ENCODE results near the gene SLC16A10. TPM values are rescaled to one million over a fixed set of nuclear protein-coding genes. Genes with fewer than 3 reads are reported as not detected.
"Not testable (repeated sequence)": the region's sequence is repeated elsewhere in the genome, so short reads cannot be mapped to it uniquely, and the experiment has no call there.

The SLC16A10 gene, protein sequence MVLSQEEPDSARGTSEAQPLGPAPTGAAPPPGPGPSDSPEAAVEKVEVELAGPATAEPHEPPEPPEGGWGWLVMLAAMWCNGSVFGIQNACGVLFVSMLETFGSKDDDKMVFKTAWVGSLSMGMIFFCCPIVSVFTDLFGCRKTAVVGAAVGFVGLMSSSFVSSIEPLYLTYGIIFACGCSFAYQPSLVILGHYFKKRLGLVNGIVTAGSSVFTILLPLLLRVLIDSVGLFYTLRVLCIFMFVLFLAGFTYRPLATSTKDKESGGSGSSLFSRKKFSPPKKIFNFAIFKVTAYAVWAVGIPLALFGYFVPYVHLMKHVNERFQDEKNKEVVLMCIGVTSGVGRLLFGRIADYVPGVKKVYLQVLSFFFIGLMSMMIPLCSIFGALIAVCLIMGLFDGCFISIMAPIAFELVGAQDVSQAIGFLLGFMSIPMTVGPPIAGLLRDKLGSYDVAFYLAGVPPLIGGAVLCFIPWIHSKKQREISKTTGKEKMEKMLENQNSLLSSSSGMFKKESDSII
- total RNA-seq = 30.3 TPM
- long read RNA-seq, partial matches to known transcripts = 0 of 6 reads
- long read RNA-seq, other reads (novel, unspliced or antisense) = 5 of 6 reads

DNA sequence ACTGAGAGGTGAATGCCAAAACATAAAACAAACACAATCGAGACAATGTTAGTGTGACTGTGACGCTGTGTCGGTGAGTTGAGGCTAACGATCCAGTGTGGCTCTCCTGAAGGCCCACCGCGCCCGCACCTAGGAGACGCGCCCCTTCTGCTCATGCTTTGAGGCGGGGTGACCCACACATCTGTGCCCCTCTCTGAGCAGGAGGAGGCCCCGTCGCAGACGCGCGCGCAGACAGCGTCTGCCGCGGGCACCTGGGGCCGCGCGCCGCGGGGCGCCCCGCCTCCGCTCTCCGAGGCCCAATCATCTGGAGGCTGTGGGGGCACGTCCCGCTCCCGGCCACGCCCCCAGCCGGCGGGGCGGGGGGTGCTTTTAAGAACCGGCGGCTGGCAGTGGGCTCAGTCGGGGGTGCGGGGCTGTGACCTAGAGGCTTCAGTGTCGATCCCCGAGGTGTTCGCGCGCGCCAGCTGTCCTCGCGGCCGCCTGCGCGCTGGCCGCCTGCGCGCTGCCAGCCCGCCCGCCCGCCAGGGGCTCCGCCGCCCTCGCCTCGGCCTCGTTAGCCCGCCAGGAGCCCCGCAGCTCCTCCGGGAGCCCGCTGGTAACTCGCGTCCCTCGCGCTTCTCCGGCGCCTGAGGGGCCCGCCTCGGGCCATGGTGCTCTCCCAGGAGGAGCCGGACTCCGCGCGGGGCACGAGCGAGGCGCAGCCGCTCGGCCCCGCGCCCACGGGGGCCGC is at the start of gene SLC16A10:
SLC16A10 (plus strand) TSS at position 398 of the 730 bp plus-strand sequence; CDS start at position 648, 250 bp downstream.
- DNase-seq (ENCODE audit: low spot score) = no peak

DNA sequence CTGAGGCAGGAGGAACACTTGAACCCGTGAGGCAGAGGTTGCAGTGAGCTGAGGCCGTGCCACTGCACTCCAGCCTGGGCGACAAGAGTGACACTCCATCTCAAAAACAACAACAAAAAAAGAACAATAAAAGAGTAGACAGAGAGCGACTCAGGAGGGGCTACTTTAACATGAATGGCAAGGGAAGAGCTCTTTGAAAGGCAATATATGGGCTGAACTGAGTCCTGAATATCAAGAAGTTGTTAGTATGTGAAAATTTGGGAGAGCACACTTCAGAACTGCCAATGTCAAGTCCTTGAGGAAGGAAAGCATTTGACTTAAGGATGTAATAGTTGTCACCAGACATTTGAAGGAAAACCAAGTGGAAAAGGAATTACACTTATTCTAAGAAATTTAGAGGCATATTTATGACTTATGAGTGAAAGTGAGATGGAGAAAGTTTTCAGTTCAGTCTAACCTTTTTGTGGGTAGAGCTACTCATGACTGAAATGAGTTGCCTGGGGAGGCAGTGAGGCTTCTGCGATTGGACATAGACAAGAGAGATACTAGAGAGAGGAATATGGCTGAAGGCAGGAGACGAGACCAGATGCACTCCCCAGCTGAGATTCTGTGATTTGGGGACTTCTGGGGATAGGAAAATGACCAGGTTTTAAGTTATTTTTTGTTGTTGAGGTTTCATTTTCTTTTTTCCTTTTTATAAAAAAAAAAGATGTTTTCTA is 48.6 kb upstream of the SLC16A10 start:
- no peak for DNase-seq (ENCODE audit: low spot score)

DNA sequence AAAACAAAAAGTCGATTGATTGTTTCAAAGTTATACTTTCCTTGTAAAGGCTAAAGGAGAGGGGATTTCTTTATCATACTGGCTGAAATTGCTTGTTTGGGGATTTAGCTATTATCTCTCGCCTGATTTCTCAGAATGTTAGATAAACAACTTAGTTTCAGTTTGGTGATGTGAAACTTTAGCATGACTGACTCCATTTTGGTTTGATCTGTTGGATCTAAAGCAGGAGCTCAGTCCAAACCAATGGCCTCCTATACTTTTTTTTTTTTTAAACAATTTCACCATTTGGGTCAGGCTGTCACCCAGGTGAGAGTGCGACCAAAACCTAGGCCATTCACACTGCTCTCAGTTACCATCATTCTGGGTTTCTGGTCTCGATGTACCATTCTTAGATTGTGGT is 45.4 kb upstream of the SLC16A10 start:
- no peak for DNase-seq (ENCODE audit: low spot score)

DNA sequence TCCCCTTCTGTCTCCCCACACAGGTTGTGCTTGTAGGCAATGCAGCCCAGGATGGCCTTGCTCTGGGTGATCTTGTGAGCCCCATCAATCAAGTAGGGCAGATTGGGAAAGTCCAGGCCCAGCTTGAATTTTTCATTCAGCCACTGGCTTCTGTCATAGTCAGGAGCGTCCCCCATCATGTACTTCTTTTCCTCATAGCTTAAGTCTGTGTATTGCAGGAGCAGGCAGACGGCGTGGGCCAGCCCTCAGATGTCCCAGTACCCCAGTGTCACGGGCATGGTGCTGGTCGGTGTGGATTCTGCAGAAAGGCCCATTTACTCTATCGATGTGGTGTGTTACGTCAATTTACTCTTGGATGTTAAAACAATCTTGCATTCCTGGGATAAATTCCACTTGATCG is 40.1 kb upstream of the SLC16A10 start:
- DNase-seq (ENCODE audit: low spot score) = no peak

DNA sequence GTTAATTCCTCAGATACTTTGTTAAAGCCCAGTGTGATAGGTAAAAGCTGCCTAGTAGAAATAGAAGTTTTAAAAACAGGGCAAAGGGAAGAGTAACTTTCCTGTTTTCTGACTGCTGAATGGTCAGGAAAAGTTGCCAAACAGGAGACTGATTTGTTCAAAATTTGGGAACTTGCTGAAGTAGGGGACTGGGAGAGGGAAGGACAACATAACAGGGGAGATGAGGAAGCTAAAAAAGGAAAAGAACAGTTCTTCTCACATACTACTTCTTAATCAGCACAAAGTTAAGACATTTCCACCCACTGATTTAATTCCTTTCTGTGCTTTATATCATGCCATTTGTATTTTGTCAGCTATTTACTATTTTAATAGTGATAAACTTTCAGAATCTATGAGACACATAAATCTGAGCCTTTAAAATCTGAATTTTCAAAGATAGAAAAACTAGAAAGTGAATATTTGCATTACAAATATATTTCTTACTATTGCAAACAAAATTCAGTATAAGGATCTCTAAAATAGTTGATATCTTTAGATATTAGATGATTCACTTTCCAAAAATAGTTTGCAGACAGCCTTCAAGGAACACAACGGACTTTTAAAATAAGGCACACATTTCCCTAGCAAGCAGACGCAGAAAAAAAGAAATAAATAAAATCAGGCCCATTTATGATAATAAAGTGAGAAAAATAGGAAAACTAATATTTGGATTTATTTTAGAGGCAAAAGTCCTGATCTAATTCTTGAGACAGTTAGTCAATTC is 36.9 kb upstream of the SLC16A10 start:
- no peak for DNase-seq (ENCODE audit: low spot score)

DNA sequence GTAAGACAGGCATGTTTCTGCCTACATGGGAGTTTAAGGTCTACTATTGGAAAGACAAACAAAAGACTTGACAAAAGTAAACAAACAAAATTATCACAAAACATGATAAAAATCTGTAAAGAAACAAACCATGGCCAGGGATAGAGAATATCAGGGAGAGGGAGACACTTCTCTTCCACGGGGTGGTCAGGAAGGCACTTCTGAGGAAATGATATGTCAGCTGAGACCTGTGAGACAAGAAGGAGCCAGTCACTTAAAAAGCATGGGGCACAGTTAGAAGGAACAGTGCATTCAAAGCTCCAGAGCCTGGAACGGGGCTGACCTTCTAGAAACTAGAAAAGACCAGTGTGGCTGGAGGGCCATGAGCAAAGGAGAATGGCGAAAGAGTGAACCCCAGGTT is 35.1 kb upstream of the SLC16A10 start:
- no peak for DNase-seq (ENCODE audit: low spot score)

DNA sequence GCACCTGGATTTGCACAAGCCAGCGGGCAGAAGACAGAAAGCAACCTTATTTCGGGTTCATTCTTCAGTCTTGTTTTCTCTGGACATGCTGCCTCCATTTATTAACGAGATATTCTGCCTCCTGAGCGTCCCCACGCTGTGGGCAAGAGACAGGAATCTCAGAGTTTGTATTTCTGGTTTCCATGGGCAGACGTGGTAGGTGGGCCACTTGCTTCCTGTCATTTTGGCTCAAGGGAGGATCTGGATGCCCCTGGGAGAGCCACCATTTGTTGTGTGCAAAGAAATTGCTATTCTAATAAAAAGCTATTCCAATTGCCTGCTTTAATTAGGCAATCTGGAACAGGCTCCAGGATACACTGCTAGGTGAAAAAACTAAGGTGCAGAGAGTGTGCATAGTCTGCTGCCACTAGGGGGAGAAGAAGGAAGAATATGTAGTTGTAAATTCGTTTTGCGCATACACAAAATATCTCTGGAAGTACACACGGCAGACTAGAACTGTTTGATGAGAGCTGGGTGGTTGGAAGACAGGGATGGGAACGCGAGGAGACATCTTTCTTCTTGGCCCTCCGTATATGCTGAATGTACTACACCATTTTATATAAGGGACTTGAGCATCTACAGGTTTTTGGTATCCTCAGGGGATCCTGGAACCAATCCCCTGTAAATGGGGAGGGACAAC is 30.1 kb upstream of the SLC16A10 start:
- no peak for DNase-seq (ENCODE audit: low spot score)

DNA sequence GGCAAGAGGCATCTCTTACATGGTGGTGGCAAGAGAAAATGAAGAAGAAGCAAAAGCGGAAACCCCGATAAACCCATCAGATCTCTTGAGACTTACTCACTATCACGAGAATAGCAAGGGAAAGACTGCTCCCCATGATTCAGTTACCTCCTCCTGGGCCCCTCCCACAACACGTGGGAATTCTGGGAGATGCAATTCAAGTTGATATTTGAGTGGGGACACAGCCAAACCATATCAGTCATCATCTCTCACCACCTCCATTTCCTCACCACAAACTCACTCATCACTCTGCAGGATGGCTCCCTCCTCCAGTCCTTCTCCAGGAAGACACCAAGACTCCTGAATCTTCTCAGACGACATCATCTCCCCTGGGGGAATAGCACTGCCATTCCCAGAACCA is 25.8 kb upstream of the SLC16A10 start:
- no peak for DNase-seq (ENCODE audit: low spot score)

DNA sequence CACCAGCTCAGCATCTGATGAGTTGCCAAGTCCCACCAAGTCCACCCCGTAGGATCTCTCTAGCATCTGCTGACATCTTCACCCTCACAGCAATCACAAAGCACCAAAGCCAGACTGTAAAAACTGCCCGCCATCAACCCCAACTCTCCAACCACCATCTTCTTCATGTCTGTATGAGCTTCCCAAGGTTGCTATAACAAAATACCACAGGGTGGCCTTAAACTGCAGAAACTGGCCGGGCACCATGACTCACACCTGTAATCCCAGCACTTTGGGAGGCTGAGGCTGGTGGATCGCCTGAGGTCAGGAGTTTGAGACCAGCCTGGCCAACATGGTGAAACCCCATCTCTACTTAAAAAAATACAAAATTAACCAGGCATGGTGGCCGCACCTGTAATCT is 25.3 kb upstream of the SLC16A10 start:
- DNase-seq (ENCODE audit: low spot score) = not testable (repeated sequence)

DNA sequence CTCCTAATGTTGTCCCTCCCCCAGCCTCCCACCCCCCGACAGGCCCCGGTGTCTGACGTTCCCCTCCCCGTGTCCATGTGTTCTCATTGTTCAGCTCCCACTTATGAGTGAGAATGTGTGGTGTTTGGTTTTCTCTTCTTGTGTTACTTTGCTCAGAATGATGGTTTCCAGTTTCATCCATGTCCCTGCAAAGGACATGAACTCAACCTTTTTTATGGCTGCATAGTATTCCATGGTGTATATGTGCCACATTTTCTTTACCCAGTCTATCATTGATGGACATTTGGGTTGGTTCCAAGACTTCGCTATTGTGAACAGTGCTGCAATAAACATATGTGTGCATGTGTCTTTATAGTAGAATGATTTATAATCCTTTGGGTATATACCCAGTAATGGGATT is 24.4 kb upstream of the SLC16A10 start:
- not testable (repeated sequence) for DNase-seq (ENCODE audit: low spot score)

DNA sequence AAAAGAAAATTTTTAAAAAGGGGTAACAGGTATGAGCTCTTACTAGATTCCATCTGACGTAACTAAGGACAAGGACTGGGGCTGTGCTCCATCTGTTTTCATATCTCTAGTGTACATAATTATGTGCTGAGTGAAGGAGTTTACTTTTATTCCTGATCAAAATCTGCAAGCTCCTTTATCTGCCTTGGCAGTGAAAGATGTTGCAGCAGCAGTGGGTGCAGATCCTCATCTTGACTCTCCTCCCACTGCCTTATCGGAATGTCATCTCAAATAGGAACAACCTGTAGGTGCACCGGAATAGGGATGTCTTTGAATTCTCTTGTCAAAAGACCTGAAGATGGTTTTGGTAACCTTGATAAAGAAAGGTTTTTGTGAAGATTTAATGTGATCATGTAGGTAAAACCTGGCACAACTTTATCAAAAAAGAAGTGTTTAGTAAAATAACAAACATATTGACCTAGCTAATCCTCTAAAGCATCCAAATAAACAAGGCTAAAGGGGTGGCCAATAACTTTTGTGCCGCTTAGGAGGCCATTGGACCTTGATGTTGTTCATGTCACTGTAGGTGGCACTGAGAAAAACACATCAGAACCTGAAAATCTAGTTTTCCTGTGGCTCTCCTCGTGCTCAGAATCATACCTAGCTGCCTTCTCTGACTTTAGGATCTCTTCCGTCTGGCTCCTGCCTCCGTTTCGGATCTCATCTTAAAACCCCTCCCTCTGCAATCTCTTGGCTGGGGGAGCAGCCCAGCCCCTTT is 19.0 kb upstream of the SLC16A10 start:
- no peak for DNase-seq (ENCODE audit: low spot score)

DNA sequence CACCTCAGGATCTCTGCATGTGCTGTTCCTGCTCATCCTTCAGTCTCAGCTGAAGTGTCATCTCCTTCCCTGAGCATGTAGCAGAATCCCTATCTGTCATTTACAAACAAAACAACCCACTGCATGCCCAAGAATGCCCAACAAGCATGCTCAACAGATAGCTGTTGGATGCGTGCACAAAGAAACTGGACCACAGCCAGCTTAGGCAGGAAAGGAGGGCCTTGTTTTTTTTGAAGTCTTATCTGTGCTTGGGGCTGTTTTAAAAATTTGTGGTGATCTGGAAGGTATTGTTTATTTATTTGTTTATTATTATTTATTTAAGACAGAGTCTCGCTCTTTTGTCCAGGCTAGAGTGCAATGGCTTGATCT is 18.5 kb upstream of the SLC16A10 start:
- DNase-seq (ENCODE audit: low spot score) = no peak

DNA sequence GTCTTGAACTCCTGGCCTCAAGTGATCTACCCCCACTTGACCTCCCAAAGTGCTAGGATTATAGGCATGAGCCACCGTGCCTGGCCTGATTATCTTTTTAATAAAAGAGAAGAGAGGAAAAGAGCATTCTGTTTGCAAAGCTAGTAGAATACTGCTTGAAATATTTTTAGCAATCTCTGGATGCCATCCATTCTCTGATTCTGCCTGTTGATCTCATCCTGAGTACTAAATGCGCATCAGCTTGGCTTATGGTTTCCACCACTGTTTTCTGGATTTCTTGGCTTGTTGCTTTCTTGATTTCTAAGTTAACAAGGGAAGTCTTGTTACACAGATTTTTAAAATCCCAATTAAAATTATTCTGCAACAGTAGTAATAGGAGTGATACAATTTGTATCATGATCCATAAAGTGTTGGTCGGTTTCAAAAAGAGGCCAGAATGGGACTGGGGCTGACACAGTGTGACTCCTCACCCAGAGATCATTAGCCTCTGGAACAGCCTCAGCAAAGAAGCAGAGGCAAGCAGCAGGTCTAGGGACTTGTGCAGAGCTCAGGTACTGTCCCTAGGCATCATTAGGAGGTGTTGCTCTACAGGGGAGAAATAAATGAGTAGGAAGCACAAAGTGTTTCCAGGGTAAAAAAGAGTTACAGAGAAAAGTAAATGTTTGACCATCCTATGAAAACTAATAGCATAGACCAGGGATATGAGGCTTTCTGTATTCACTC is 17.8 kb upstream of the SLC16A10 start:
- no peak for DNase-seq (ENCODE audit: low spot score)

DNA sequence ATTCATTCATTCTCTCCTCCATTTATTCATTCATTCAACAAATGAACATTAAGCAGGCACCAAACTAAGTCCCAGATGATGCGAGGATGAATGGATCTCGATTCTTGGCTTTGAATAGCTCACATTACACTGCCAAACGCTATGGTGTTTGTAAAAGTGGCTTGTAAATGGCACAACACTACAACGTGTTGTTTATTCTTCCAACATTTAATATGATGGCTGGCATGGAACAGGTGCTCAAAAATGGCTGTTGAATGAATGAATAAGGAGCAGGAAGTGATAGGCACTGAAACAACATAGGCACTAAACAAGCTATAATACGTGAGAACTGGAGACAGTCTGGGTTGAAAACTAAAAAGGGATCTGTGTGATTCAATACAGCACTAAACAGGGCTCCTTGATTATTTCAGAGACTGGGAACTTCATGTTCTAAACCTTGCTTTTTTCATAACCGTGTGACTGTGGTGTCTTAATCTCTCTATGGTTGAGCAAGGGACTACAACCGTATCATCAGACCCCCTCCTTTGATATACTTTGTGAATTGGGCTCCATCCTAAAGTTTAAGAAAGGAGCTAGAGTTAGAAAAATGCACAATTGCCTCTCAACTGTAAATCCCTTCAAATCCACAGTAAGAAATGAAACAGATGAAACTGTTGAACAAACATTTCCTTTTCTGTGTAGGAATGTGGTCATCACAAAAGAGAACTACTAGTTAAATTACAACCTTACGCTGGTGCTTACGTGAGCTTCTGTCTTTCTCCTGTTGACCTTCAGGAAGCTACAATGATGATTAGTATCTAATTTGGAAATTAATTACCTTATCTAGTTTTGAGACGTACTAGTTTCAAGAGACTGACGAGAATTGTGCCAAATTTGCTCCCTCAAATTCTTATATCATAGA is 16.9 kb upstream of the SLC16A10 start:
- DNase-seq (ENCODE audit: low spot score) = no peak

DNA sequence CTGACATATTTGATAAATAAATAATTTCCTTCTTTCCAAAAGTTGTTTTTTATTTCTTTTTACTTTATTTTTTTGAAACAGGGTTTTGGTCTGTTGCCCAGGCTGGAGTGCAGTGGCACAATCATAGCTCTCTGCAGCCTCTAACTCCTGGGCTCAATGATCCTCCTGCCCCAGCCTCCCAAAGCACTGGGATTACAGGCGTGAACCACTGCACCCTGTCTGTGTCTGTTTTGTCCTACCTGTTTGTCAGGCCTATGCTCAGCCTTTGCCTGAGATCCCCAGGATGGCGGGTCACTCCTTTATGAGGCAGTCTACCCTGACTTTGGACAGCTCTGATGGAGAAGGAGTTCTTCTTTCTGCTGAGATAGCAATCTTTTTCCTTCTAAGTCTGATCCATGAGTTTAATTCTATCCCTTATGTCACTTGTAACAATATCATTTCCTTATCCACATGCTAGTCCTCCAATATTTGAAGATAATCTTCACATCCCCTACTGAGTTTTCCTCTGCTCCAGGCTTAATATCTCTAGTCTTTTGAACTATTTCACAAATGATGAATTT is 14.4 kb upstream of the SLC16A10 start:
- no peak for DNase-seq (ENCODE audit: low spot score)

DNA sequence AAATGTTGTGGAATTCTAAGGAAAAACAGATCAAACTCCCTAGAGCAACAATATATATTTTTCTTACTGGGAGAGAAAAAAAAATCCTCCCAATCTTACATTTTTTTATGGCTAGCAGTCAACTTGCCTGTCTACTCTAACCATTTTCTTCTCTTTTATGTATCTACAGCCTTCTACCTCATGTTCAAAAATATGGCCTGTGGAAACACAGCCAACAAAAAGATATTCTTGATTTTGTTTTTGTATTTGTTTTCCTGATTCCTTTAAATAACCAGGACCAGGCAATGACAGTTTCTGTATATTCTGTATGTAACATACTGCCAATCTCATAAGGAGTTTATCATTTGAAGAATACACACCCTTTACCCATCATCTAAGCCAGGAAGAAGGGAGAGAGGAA is 13.0 kb upstream of the SLC16A10 start:
- DNase-seq (ENCODE audit: low spot score) = no peak

DNA sequence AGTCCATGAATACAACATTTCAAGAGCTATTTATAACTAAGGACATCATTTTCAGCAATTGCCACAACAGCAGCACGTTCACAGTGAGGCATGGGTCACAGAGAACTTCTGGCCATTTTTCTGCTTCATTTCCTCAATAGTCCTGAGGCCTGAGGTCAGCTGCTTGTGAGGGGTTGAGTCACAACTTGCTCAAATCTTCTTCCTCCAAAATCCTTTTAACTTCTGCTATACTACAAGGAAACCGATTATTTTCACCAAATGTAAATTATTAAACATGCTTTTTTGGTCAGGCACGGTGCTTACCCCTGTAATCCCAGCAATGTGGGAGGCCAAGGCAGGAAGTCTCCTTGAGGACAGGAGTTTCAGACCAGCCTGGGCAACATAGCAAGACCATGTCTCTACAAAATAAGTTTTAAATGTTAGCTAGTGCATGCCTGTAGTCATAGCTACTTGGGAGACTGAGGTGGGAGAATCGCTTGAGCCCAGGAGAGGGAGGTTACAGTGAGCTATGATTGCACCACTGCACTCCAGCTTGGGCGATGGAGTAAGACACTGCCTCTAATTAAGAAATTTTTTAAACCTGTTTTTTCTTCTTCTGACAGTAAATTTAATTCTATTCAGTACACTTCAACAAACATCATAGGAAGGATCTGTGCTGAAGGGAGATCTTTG is 11.1 kb upstream of the SLC16A10 start:
- no peak for DNase-seq (ENCODE audit: low spot score)

All from mesenteric fat pad (tissue), 1 donor.